ENCODE measurements around the gene SLCO3A1.
"Not testable (repeated sequence)": the region's sequence is repeated elsewhere in the genome, so short reads cannot be mapped to it uniquely, and the experiment has no call there.

Gene SLCO3A1

DNA sequence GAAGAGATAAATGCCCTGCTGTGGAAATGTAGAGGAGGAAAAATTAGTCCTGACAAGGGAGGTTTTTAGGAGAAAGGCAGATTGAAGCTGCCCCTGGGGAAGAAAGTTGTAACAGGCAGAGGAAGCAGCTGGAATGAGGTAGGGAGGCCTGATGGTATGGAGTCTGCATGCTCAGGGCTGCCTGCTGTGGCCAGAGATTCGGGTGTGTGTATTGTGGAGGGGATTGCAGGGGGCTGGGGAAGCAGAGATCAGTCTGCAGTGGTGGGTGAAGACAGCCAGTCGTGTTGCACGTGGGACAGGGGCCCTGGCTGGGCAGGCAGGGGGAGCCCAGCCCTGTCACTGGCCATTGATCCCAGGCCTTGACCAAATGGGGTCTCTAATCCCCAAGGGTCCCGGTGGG, 96.5 kb downstream of the SLCO3A1 start:
- Histone ChIP-seq H3K27me3 (ENCODE audit: control insufficient read depth, insufficient read depth, low read length) (no peaks in the 10 kb centered on the region), H3K9ac (ENCODE audit: low read length) (no peak overlapping the region), H3K4me3 (ENCODE audit: low read length) (no peak overlapping the region), H3K27ac (ENCODE audit: low read depth, low read length) (no peak overlapping the region), H3K36me3 (ENCODE audit: control insufficient read depth, insufficient read depth, low read length) (no peaks in the 10 kb centered on the region), H3K4me1 (ENCODE audit: control insufficient read depth, insufficient read depth, low read length) (peaks cover 2% of the 10 kb centered on the region)

DNA sequence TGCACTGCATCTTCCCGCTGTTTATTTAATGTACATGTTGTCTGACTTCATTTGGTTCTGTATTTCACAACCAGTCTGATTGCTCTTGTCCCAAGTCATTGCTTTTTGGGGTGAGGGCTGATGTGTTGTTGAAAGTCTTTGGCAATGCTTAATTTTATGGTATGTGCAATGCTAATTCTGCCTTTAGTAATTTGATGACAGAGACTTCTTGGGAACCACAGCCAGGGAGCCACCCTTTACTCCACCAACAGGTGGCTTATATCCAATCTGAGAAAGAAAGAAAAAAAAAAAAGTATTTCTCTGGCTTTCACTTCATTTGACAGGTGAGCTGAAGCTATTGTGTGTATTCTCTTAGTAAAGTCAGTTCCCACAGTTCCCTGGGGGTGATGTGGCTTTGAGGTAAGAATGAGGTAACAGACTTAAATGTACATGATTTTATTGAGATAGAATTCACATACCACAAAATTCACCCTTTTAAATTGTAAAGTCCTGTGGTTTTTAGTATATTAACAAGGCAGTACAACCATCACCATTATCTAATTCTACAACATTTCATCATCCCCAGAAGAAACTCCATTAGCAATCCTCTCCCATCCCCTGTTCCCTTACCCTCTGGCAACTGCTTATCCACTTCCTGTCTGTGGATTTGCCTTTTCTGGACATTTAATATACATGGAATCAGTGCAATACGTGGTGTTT, 97.3 kb downstream of the SLCO3A1 start:
- no peak overlapping the region for H3K9ac ChIP-seq (ENCODE audit: low read length)
- H3K36me3 ChIP-seq (ENCODE audit: control insufficient read depth, insufficient read depth, low read length), result no peaks in the 10 kb centered on the region
- H3K4me1 ChIP-seq (ENCODE audit: control insufficient read depth, insufficient read depth, low read length), result peaks cover 2% of the 10 kb centered on the region
- no peak overlapping the region for H3K4me3 ChIP-seq (ENCODE audit: low read length)
- H3K27me3 ChIP-seq (ENCODE audit: control insufficient read depth, insufficient read depth, low read length), result no peaks in the 10 kb centered on the region
- H3K27ac ChIP-seq (ENCODE audit: low read depth, low read length), result no peak overlapping the region

DNA sequence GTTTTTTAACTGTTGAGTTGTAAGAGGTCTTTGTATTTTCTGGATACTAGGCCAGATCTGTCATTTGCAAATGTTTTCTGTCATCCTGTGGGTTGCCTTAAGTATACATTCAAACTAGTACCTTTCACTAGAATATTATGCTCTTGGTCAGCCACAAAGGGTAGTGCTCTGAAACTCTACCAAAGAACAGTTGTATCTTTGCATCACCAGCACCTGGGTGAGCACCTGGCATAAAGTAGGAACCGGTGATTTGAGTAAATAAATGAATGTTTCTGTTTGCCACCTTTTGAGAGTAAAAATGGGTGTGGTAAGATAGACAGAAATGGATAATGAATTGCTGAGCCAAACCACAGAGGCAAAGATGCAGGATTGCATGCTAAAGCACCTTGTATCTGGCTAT, 98.7 kb downstream of the SLCO3A1 start:
- no peaks in the 10 kb centered on the region for H3K27me3 ChIP-seq (ENCODE audit: control insufficient read depth, insufficient read depth, low read length)
- no peak overlapping the region for H3K4me3 ChIP-seq (ENCODE audit: low read length)
- H3K9ac ChIP-seq (ENCODE audit: low read length), result no peak overlapping the region
- no peak overlapping the region for H3K27ac ChIP-seq (ENCODE audit: low read depth, low read length)
- no peaks in the 10 kb centered on the region for H3K36me3 ChIP-seq (ENCODE audit: control insufficient read depth, insufficient read depth, low read length)
- peaks cover 2% of the 10 kb centered on the region for H3K4me1 ChIP-seq (ENCODE audit: control insufficient read depth, insufficient read depth, low read length)

DNA sequence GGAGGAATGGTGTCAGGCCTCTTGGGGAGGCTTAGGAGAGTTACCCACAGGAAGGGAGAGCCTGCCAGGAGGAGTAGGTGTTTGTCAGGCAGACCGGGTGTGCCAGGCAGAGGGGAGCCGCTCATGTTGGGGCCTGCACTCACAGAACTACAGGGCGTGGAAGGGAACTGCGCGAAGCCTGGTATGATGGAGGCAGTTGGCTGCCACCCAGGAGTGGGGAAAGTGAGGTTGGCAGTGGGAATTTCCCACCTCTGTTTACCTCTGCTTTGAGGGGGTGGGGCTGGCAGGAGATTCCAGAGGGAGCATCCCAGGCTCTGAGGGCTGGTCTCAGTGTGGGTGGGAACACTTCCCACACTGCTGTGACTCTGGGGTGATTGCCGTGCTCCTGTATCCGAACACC, 99.9 kb downstream of the SLCO3A1 start:
- Histone ChIP-seq H3K27me3 (ENCODE audit: control insufficient read depth, insufficient read depth, low read length) (no peaks in the 10 kb centered on the region), H3K27ac (ENCODE audit: low read depth, low read length) (no peak overlapping the region), H3K9ac (ENCODE audit: low read length) (no peak overlapping the region), H3K4me1 (ENCODE audit: control insufficient read depth, insufficient read depth, low read length) (no peaks in the 10 kb centered on the region), H3K4me3 (ENCODE audit: low read length) (no peak overlapping the region), H3K36me3 (ENCODE audit: control insufficient read depth, insufficient read depth, low read length) (no peaks in the 10 kb centered on the region)

DNA sequence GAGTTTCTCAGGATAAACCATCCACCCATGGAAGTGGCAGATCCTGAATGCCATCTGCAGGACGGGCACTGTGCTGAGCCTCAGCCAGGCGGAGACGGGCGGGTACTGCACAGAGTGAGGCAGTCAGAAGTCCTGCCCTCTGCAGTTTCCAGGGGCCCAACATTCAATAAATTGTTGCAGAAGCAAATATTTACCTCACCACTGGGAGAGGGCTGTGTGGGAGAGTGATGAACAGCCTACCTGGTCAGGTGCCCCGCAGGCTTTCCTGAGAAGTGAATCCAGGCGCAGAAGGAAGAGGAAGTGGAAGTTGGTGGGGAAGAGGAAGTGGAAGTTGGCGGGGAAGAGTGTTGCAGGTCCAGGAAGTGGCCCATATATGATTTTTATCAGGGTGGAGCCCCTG, 100.8 kb downstream of the SLCO3A1 start:
- Histone ChIP-seq H3K4me3 (ENCODE audit: low read length) (no peak overlapping the region), H3K27me3 (ENCODE audit: control insufficient read depth, insufficient read depth, low read length) (no peaks in the 10 kb centered on the region), H3K4me1 (ENCODE audit: control insufficient read depth, insufficient read depth, low read length) (no peaks in the 10 kb centered on the region), H3K36me3 (ENCODE audit: control insufficient read depth, insufficient read depth, low read length) (no peaks in the 10 kb centered on the region), H3K9ac (ENCODE audit: low read length) (no peak overlapping the region), H3K27ac (ENCODE audit: low read depth, low read length) (no peak overlapping the region)

DNA sequence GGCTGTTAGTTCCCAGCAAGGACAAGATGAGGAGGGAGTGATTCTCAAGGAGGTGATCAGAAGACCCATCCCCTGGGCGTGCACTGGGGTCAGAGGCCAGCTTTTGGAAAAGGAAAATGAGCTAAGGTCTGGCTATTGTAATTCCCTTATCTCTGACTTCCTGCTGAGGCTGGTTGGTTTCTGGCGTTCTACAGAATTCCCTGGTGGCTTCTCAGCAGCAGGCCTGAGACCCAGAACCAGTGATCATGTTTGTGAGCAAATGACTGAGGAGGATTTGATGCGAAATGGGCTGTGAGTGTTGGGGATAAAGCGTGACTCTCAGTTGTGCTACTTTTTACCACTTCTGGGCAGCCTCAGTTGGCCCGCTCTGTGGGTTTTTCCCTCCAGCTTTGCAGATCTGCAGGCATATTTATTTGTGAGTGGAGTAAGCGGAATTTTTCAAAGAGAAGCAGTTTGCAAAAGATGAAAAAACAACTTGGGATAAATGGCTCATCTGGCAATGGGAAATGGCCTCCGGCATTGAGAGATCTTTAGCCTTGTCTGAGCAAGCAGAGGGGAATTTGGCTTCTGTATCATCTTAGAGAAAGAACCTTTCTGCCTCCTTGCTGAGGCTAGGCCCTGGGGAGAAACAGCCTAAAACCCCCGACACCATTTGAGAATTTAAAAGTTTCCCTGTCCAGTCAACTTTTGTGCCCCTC, 102.7 kb downstream of the SLCO3A1 start:
- Histone ChIP-seq H3K27me3 (ENCODE audit: control insufficient read depth, insufficient read depth, low read length) (no peaks in the 10 kb centered on the region), H3K9ac (ENCODE audit: low read length) (no peak overlapping the region), H3K4me3 (ENCODE audit: low read length) (no peak overlapping the region), H3K27ac (ENCODE audit: low read depth, low read length) (no peak overlapping the region), H3K36me3 (ENCODE audit: control insufficient read depth, insufficient read depth, low read length) (no peaks in the 10 kb centered on the region), H3K4me1 (ENCODE audit: control insufficient read depth, insufficient read depth, low read length) (no peaks in the 10 kb centered on the region)

DNA sequence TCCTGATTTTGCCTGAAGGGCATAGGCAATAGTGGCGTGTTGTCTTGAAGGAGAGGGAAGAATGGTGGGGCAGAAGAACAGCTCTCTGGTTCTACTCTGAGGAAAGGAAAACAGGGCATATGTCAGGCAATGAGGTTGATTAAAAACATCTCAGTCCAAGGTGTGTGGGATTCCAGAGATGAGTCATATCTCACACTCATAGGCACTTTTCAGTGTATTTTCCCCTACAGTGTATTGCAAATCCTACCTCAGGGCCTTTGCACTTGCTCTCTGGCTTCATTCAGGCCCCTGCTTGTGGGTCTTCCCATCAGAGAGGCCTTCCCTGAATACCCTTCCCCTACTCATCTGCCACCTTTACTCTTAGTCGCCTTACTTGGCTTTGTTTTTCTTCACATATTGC, 107.8 kb downstream of the SLCO3A1 start:
- H3K36me3 ChIP-seq (ENCODE audit: control insufficient read depth, insufficient read depth, low read length), result no peaks in the 10 kb centered on the region
- H3K4me3 ChIP-seq (ENCODE audit: low read length), result no peak overlapping the region
- H3K4me1 ChIP-seq (ENCODE audit: control insufficient read depth, insufficient read depth, low read length), result no peaks in the 10 kb centered on the region
- no peak overlapping the region for H3K27ac ChIP-seq (ENCODE audit: low read depth, low read length)
- H3K9ac ChIP-seq (ENCODE audit: low read length), result no peak overlapping the region
- no peaks in the 10 kb centered on the region for H3K27me3 ChIP-seq (ENCODE audit: control insufficient read depth, insufficient read depth, low read length)

DNA sequence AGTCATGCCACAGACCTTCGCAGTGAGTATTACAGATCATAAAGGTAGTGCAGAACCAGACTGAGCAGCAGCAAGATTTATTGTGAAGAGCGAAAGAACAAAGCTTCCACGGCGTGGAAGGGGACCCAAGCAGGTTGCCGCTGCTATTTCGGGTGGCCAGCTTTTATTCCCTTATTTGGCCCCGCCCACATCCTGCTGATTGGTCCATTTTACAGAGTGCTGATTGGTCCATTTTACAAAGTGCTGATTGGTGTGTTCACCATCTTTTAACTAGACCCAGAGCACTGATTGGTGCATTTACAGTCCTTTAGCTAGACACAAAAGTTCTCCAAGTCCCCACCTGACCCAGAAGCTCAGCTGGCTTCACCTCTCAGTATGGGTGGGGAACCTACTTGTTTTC, 110.2 kb downstream of the SLCO3A1 start:
- H3K4me3 ChIP-seq (ENCODE audit: low read length); H3K27me3 ChIP-seq (ENCODE audit: control insufficient read depth, insufficient read depth, low read length); H3K27ac ChIP-seq (ENCODE audit: low read depth, low read length); H3K36me3 ChIP-seq (ENCODE audit: control insufficient read depth, insufficient read depth, low read length); H3K4me1 ChIP-seq (ENCODE audit: control insufficient read depth, insufficient read depth, low read length); H3K9ac ChIP-seq (ENCODE audit: low read length): not testable (repeated sequence)

DNA sequence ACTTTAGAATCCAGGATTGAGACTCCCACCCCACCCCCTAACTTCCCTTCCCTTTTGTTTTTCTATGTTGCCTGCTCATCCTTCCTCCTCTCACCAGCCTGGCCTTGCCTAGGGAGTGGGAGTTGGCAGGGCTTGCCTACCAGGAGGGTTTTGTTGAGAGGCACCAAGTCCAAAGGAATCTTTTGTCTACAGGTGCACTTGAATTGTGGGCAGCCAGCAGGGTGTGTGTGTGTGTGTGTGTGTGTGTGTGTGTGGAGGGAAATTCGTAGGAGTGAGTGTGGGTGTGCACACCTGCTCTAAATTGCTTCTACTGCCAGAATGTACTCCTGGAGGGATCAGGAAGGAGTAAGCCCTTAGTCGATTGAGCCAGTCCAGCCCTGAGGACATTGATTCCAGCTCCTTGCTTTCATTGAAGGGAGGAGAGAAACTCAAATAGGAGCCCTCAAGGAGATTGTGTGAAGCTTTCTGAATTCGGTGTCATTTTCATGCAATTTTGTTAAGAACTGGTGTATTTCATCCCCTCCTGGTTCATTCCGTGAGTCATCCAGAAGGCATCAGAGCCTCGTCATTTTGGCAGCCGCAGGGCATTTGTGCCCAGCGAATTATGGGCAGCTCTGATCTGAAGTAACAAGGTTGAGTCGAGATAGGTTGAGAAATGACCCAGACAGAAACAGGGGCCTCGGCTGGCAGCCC, 112.1 kb downstream of the SLCO3A1 start:
- peaks cover 2% of the 10 kb centered on the region for H3K4me1 ChIP-seq (ENCODE audit: control insufficient read depth, insufficient read depth, low read length)
- H3K36me3 ChIP-seq (ENCODE audit: control insufficient read depth, insufficient read depth, low read length), result no peaks in the 10 kb centered on the region
- H3K9ac ChIP-seq (ENCODE audit: low read length), result no peak overlapping the region
- H3K4me3 ChIP-seq (ENCODE audit: low read length), result no peak overlapping the region
- H3K27me3 ChIP-seq (ENCODE audit: control insufficient read depth, insufficient read depth, low read length), result no peaks in the 10 kb centered on the region
- H3K27ac ChIP-seq (ENCODE audit: low read depth, low read length), result no peak overlapping the region

DNA sequence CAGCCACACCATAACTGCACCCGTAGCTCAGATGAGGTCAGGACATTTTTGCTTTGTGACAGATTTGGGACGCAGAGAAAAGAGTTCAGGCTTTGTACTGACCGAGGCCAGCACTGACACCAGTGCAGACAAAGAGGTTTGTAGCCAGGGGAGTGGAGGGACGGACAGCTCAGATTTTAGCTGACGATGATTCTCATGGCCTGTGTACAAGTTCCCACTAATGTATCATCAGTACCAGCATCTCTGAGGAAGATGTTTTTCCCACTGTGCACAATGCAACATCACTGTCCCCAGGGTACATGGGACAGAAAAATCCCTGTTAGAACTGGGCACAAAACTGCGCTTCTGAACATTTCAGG, 112.7 kb downstream of the SLCO3A1 start:
- Histone ChIP-seq H3K9ac (ENCODE audit: low read length) (no peak overlapping the region), H3K4me1 (ENCODE audit: control insufficient read depth, insufficient read depth, low read length) (peaks cover 2% of the 10 kb centered on the region), H3K27ac (ENCODE audit: low read depth, low read length) (no peak overlapping the region), H3K27me3 (ENCODE audit: control insufficient read depth, insufficient read depth, low read length) (no peaks in the 10 kb centered on the region), H3K36me3 (ENCODE audit: control insufficient read depth, insufficient read depth, low read length) (no peaks in the 10 kb centered on the region), H3K4me3 (ENCODE audit: low read length) (no peak overlapping the region)

DNA sequence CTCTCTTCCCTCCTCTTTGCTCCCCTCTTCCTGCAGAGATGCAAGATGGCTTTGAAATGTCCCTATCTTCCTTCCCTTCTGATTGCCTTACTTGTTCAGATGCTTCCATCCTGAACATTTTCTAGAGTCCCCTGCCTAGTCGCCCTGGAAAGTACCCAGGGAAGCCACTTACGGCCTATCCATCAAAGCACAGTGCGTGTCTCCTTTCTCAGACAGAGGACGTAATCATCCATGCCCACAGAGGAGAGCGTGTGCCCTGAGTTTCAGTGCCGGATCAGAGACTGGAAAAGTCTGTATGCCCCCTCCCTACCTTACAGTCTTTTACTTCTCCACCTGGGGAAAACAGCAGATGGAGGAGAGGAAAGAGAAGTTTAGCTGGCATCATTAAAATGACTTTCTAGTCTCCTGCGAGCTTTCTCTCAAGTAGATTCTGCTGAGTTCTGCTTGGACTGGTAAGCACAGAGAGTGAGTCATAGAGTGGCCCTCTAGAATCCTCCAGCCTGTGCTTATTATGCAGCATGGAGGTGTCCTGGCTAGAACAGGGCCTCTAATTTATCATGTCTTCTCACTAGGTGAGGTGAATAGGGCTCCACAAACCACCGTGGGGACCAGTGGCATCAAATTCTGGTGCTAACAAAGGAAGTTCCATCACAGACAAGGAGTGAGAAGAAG, 114.6 kb downstream of the SLCO3A1 start:
- Histone ChIP-seq H3K4me3 (ENCODE audit: low read length) (no peak overlapping the region), H3K27me3 (ENCODE audit: control insufficient read depth, insufficient read depth, low read length) (no peaks in the 10 kb centered on the region), H3K9ac (ENCODE audit: low read length) (no peak overlapping the region), H3K36me3 (ENCODE audit: control insufficient read depth, insufficient read depth, low read length) (no peaks in the 10 kb centered on the region), H3K4me1 (ENCODE audit: control insufficient read depth, insufficient read depth, low read length) (peaks cover 2% of the 10 kb centered on the region), H3K27ac (ENCODE audit: low read depth, low read length) (no peak overlapping the region)

DNA sequence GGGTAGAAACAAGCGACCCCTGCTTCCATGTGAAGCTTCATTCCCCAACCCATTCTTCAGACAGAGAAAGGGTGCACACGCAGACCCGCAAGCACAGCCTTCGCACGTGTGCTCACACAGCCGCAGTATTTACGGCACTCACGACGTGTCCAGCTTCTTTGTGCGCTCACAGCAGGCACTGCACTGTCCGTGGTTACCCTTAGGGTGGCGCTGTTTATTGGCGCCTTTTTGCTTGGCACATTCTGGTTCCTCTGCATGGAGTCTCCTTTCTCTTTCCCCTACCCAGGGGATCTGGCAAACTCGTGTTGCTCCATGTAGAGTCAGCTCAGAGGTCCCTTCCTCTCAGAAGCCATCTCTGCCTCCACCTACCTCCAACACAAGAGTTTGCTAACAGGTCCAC, 115.1 kb downstream of the SLCO3A1 start:
- no peaks in the 10 kb centered on the region for H3K36me3 ChIP-seq (ENCODE audit: control insufficient read depth, insufficient read depth, low read length)
- H3K4me3 ChIP-seq (ENCODE audit: low read length), result no peak overlapping the region
- no peak overlapping the region for H3K27ac ChIP-seq (ENCODE audit: low read depth, low read length)
- H3K9ac ChIP-seq (ENCODE audit: low read length), result no peak overlapping the region
- H3K4me1 ChIP-seq (ENCODE audit: control insufficient read depth, insufficient read depth, low read length), result peaks cover 2% of the 10 kb centered on the region
- H3K27me3 ChIP-seq (ENCODE audit: control insufficient read depth, insufficient read depth, low read length), result no peaks in the 10 kb centered on the region

Measured in rectal smooth muscle tissue (tissue), 1 donor.